Tibial nerve (tissue), 4 donors: ENCODE results near the gene NPEPL1. TPM values are rescaled to one million over a fixed set of nuclear protein-coding genes. Genes with fewer than 3 reads are reported as not detected.
"Not testable (repeated sequence)": the region's sequence is repeated elsewhere in the genome, so short reads cannot be mapped to it uniquely, and the experiment has no call there.

Experiments used
- DNase-seq, 2 donors: peaks; one replicate each; pipeline ENCODE4 v3.0.0-alpha.2; 2019; ENCODE audit warnings: low spot score in 2 of 2
- H3K27ac ChIP-seq, 4 donors: fragments of 200-600 bp; sonication (generic) in 3 of 4; one replicate each; pipeline ENCODE4 v1.5.1; 2017 to 2019; ENCODE audit warnings: mild to moderate bottlenecking in 1 of 4
- H3K27me3 ChIP-seq, 2 donors: fragments of 200-600 bp; sonication (generic) in 1 of 2; one replicate each; pipeline versions ENCODE4 v1.5.1 to v1.6.0; 2017 to 2019
- H3K36me3 ChIP-seq, 3 donors: fragments of 200-600 bp; sonication (generic); one replicate each; pipeline ENCODE4 v1.5.1; 2018 to 2019
- H3K4me1 ChIP-seq, 4 donors: fragments of 200-600 bp; sonication (generic) in 3 of 4; one replicate each; pipeline ENCODE4 v1.5.1; 2017 to 2019
- H3K4me3 ChIP-seq, 4 donors: fragments of 200-600 bp; sonication (generic) in 3 of 4; one replicate each; pipeline ENCODE4 v1.5.1; 2017 to 2019; ENCODE audit warnings: mild to moderate bottlenecking in 1 of 4, moderate library complexity in 1 of 4
- H3K9me3 ChIP-seq, 4 donors: fragments of 200-600 bp; sonication (generic) in 3 of 4; one replicate each; pipeline ENCODE4 v1.5.1; 2017 to 2019
- CTCF ChIP-seq, 5 experiments: fragments of 200-600 bp in 3 of 5; fragments of 450-650 bp in 2 of 5; sonication (generic) in 3 of 5; IDR thresholded peaks; one replicate each; pipeline ENCODE4 v1.5.1; 2016 to 2019; ENCODE audit warnings: antibody characterized with exemption in 5 of 5, mild to moderate bottlenecking in 3 of 5, moderate library complexity in 2 of 5
- EP300 ChIP-seq, 2 donors: sonication (generic); formaldehyde crosslinking; IDR thresholded peaks; one replicate each; pipeline ENCODE4 v1.6.1; 2017; ENCODE audit warnings: antibody characterized with exemption in 2 of 2, mild to moderate bottlenecking in 1 of 2
- POLR2A ChIP-seq, 2 donors: fragments of 450-650 bp; IDR thresholded peaks; one replicate each; pipeline ENCODE4 v1.6.1; 2017; ENCODE audit warnings: antibody characterized with exemption in 2 of 2, mild to moderate bottlenecking in 2 of 2, moderate library complexity in 2 of 2
- WGBS, 2 donors: methylation state at CpG; one replicate each; pipeline ENCODE4 v1.1.5; 2018; 5-methylcytosine and 5-hydroxymethylcytosine counted together
- total RNA-seq, 4 donors: library from RNA; depleted of rRNA; stranded (reverse); fragments of >200 nt; gene quantifications; one replicate each; pipeline ENCODE4 v1.1.0, GENCODE V29; 2016

NPEPL1 gene
- total RNA-seq, 4 donors from 2014 or later, result 57.6 to 123 (median 73.0) TPM

DNA sequence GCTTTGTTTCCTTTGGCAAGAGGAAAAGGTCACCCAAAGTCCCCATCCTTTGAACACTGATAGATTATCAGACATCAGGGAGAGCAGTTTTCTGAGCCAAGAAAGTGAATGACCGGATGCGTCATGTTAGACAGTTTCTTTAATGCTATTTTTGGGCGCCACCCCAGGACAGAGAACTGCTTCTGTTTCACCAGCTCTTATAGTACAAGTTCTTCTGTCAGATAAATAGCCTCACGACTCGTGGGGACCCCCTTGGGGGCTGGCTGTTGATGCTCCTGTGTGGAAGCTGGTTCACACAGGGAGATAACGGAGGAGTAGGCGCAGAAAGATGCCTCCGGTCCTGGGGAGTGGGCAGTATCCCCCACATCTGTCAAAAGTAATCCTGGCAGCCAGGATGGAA, 54.6 kb downstream of the NPEPL1 start:
- Histone ChIP-seq H3K27ac (no peak overlapping the region), H3K36me3 (no peaks in the 10 kb centered on the region), H3K4me3 (no peak overlapping the region), H3K27me3 (peaks cover 0 to 21% of the 10 kb centered on the region in 2 donors), H3K9me3 (no peaks in the 10 kb centered on the region), H3K4me1 (no peaks in the 10 kb centered on the region)
- DNase-seq, result no peak
- TF ChIP-seq CTCF (IDR thresholded peaks at IDR 0.05) (no peak), EP300 (IDR thresholded peaks at IDR 0.05) (no peak), POLR2A (IDR thresholded peaks at IDR 0.05) (no peak)
- 50 to 53% methylated on average over 8 of the region's 8 CpGs for WGBS, 2 donors

- no peaks in the 10 kb centered on the region for H3K4me1 ChIP-seq
- H3K4me3 ChIP-seq, result no peak overlapping the region
- no peak for TF ChIP-seq CTCF (IDR thresholded peaks at IDR 0.05)
- TF ChIP-seq EP300 (IDR thresholded peaks at IDR 0.05), result no peak
- TF ChIP-seq POLR2A (IDR thresholded peaks at IDR 0.05), result no peak
- no peak for DNase-seq
- 52 to 73% methylated on average over 3 of the region's 3 CpGs for WGBS, 2 donors
- H3K9me3 ChIP-seq, result no peaks in the 10 kb centered on the region
- peaks cover 0 to 21% of the 10 kb centered on the region in 2 donors for H3K27me3 ChIP-seq
- no peak overlapping the region for H3K27ac ChIP-seq
- no peaks in the 10 kb centered on the region for H3K36me3 ChIP-seq
Observed at GRCh38 chr20:58748618-58749017, 56.0 kb downstream of the NPEPL1 start.

DNA sequence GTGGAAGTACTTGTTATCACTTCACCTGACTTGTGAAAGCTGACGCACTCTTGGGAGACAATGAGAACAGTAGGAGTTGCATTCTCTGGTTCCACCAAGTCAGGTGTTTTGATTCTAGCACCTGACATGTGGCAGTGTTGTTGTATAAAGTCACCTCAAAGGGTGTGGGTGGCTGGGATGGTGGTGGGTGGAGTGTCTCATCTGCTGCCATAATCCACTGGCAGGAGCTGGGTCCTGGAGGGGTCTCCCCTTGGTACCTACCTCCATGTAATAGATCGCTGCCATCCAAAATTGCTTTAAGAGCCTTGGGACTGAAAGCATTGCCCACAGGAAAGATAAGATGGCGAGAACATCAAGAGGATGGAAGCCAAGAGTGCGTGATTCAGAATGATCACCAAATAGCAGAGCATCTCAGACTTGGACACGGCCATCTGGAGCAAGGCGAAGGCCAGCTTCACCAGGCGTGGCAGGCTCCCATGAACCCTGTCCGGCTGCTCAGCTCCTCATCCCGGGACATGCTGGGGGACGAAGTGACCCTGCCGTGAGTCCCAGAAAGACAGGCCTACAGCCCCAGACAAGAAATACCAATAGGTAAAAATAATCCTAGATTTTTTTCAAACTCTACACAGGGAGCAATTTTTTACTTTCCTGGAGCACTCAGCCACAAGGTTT, 56.6 kb downstream of the NPEPL1 start:
- Histone ChIP-seq H3K27me3 (peaks cover 0 to 21% of the 10 kb centered on the region in 2 donors), H3K27ac (no peak overlapping the region), H3K4me3 (no peak overlapping the region), H3K9me3 (no peaks in the 10 kb centered on the region), H3K4me1 (no peaks in the 10 kb centered on the region), H3K36me3 (no peaks in the 10 kb centered on the region)
- no peak for DNase-seq
- WGBS, 2 donors, result 85 to 90% methylated on average over 11 of the region's 11 CpGs
- TF ChIP-seq POLR2A (IDR thresholded peaks at IDR 0.05) (no peak), EP300 (IDR thresholded peaks at IDR 0.05) (no peak), CTCF (IDR thresholded peaks at IDR 0.05) (no peak)

- H3K4me1 ChIP-seq, result no peaks in the 10 kb centered on the region
- H3K27me3 ChIP-seq, result peaks cover 0 to 21% of the 10 kb centered on the region in 2 donors
- no peak for DNase-seq
- H3K36me3 ChIP-seq, result no peaks in the 10 kb centered on the region
- no peaks in the 10 kb centered on the region for H3K9me3 ChIP-seq
- no peak overlapping the region for H3K4me3 ChIP-seq
- TF ChIP-seq EP300 (IDR thresholded peaks at IDR 0.05), result no peak
- TF ChIP-seq POLR2A (IDR thresholded peaks at IDR 0.05), result no peak
- TF ChIP-seq CTCF (IDR thresholded peaks at IDR 0.05), result no peak
- no peak overlapping the region for H3K27ac ChIP-seq
- 76 to 87% methylated on average over 5 of the region's 5 CpGs for WGBS, 2 donors
Observed at GRCh38 chr20:58749979-58750378, 57.4 kb downstream of the NPEPL1 start.

DNA sequence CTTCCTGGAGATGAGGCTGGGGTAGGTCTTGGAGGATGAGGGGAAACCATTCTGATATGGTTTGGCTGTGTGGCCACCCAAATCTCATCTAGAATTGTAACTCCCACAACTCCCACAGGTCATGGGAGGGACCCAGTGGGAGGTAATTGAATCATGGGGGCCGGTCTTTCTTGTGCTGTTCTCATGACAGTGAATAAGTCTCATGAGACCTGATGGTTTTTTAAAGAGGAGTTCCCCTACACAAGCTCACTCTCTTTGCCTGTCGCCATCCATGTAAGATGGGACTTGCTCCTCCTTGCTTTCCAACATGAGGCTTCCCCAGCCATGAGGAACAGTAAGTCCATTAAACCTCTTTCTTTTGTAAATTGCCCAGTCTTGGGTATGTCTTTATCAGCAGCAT, 58.1 kb downstream of the NPEPL1 start:
- DNase-seq, H3K27ac ChIP-seq, H3K4me1 ChIP-seq, H3K4me3 ChIP-seq, H3K36me3 ChIP-seq, H3K9me3 ChIP-seq: not testable (repeated sequence)
- WGBS, 2 donors, result 95 to 96% methylated on average over 2 of the region's 2 CpGs
- peaks cover 0 to 15% of the 10 kb centered on the region in 2 donors for H3K27me3 ChIP-seq
